HG02884 (cell line): Measurements from ENCODE around the gene TREM2.
"Not testable (repeated sequence)": the region's sequence is repeated elsewhere in the genome, so short reads cannot be mapped to it uniquely, and the experiment has no call there.

ENCODE experiments used
- ATAC-seq: cut with Tn5 transposase; IDR thresholded peaks from one replicate; pipeline ENCODE4 v1.9.1; 2021; ENCODE audit warnings: mild to moderate bottlenecking, moderate library complexity; ENCODE audit not compliant: unreplicated experiment

The TREM2 gene

GRCh38 chr6:41155132-41155805 lies 7.6 kb downstream of the TREM2 start:
- no peak for ATAC-seq

- no peak for ATAC-seq
Measured at GRCh38 chr6:41153992-41154625, 8.8 kb downstream of the TREM2 start, which contains the start of gene TREML1. TSS of gene TREML1 (minus strand) at chr6:41154347. CDS start at chr6:41154288, 59 bp downstream.

- no peak for ATAC-seq
Measured at GRCh38 chr6:41153451-41153850, 9.5 kb downstream of the TREM2 start.

GRCh38 chr6:41150671-41151070 lies 12.2 kb downstream of the TREM2 start:
- no peak for ATAC-seq

- ATAC-seq, result no peak
Measured at GRCh38 chr6:41147917-41148316, 15.0 kb downstream of the TREM2 start.

GRCh38 chr6:41136911-41137310 lies 26.0 kb downstream of the TREM2 start:
- ATAC-seq, result no peak

- ATAC-seq, result no peak
Measured at GRCh38 chr6:41135062-41135832, 27.7 kb downstream of the TREM2 start.

- ATAC-seq, result no peak
Measured at GRCh38 chr6:41132254-41132653, 30.7 kb downstream of the TREM2 start.

- no peak for ATAC-seq
Measured at GRCh38 chr6:41125282-41125681, 37.6 kb downstream of the TREM2 start.

- no peak for ATAC-seq
Measured at GRCh38 chr6:41122918-41123317, 40.0 kb downstream of the TREM2 start.

- ATAC-seq, result no peak
Measured at GRCh38 chr6:41122373-41122772, 40.5 kb downstream of the TREM2 start.

- no peak for ATAC-seq
Measured at GRCh38 chr6:41120058-41120457, 42.9 kb downstream of the TREM2 start.

- ATAC-seq, result no peak
Measured at GRCh38 chr6:41119508-41119907, 43.4 kb downstream of the TREM2 start.

- ATAC-seq, result not testable (repeated sequence)
Measured at GRCh38 chr6:41115027-41115426, 47.9 kb downstream of the TREM2 start.

GRCh38 chr6:41111017-41111416 lies 51.9 kb downstream of the TREM2 start:
- ATAC-seq, result no peak
